ENCODE results near the gene CFAP52. TPM values are rescaled to one million over a fixed set of nuclear protein-coding genes. Genes with fewer than 3 reads are reported as not detected.

The CFAP52 gene
- total RNA-seq, 1 experiment from 2014 or later: not detected

DNA sequence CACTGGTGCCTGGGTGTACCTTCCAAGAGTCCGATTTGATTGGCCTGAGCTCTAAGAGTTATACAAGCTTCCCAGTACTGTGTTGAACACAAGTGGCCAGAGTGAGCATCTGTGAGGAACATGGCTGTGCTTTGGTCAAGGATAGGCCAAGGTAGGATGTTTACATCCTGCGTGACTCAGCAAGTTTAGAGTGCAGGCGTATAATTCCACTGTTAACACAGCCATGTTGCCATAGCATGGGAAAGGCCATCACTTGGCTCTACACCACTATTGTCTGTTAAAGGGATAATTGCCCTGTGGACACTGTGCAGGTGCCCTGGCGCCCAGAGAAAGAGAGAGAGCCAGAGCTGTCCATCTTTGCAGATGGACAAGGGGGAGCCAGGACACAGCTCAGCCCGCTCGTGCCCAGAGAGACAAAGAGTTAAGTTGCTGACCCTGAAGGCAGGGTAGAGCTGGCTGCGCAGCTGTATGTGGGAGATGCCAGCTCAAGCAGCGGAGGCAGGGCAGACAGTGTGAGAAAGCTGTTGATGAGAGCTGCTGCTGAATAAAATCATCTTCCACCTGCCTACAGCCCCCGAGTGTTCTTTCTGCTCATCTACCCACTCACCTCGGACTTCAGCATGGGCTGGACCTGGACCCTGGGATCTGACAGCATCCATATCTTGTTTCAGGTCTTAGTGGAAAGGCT is 11.7 kb downstream of the CFAP52 start:
- Histone ChIP-seq H3K9me3 (ENCODE audit: control insufficient read depth, low read depth, low read length) (no peaks in the 10 kb centered on the region), H2BK20ac (ENCODE audit: low read depth, low read length, poor library complexity, severe bottlenecking) (no peak overlapping the region), H3K4me2 (ENCODE audit: insufficient read depth, insufficient read length, low read length) (no peak overlapping the region), H2BK120ac (ENCODE audit: low read depth, low read length, poor library complexity, severe bottlenecking) (no peak overlapping the region), H2BK15ac (ENCODE audit: low read depth, low read length) (no peak overlapping the region), H4K5ac (ENCODE audit: insufficient read length, low read depth, low read length) (no peak overlapping the region), H2BK5ac (ENCODE audit: insufficient read length, low read length) (no peak overlapping the region), H3K79me1 (ENCODE audit: insufficient read depth, low read depth, low read length, poor library complexity, severe bottlenecking) (no peaks in the 10 kb centered on the region), H3K23ac (ENCODE audit: insufficient read length, low read depth, low read length) (no peak overlapping the region), H3K23me2 (ENCODE audit: insufficient read length, low read depth, low read length, poor library complexity, severe bottlenecking) (no peaks in the 10 kb centered on the region), H3K79me2 (ENCODE audit: insufficient read depth, low read length) (no peaks in the 10 kb centered on the region), H3K27ac (ENCODE audit: insufficient read length, low read depth, low read length) (no peak overlapping the region), H4K20me1 (ENCODE audit: control insufficient read depth, insufficient read depth, insufficient read length) (no peaks in the 10 kb centered on the region), H4K8ac (replicated peaks; ENCODE audit: insufficient read length, low read depth, low read length) (no peak overlapping the region), H3K56ac (ENCODE audit: insufficient read length, low read depth, low read length) (no peak overlapping the region), H3K4ac (ENCODE audit: low read depth, low read length) (no peak overlapping the region), H3K14ac (ENCODE audit: insufficient read depth, low read length) (no peak overlapping the region), H3K9ac (ENCODE audit: extremely low read depth, insufficient read length, low read length) (no peak overlapping the region), H2AFZ (ENCODE audit: low read length) (no peak overlapping the region), H3K18ac (ENCODE audit: insufficient read length, low read depth, low read length) (no peak overlapping the region), H3K4me1 (ENCODE audit: insufficient read depth, low read length) (no peaks in the 10 kb centered on the region), H3T11ph (ENCODE audit: low read length) (no peak overlapping the region), H2BK12ac (ENCODE audit: insufficient read length, low read depth, low read length) (no peak overlapping the region), H2AK5ac (ENCODE audit: insufficient read length, low read length) (no peak overlapping the region), H3K27me3 (ENCODE audit: insufficient read depth, low read length) (no peaks in the 10 kb centered on the region), H4K91ac (ENCODE audit: insufficient read length, low read depth, low read length) (no peak overlapping the region)
- WGBS (ENCODE audit: extremely low coverage, insufficient read length, low lambda C conversion rate): no CpG with 5 or more reads among the region's 10 CpGs
- TF ChIP-seq CTCF (conservative IDR thresholded peaks at IDR 0.05): no peak
- H3K9me3 Mint-ChIP-seq: peaks cover 18 to 19% of the 10 kb centered on the region in 2 experiments
- H3K4me1 Mint-ChIP-seq: no peaks in the 10 kb centered on the region
- no peak for DNase-seq
- no peak overlapping the region for H3K4me3 Mint-ChIP-seq
- peaks cover 3 to 15% (median 4%) of the 10 kb centered on the region in 3 experiments; a peak in 6 of 7 replicates for H3K36me3 Mint-ChIP-seq (ENCODE audit: insufficient read depth in 1 of 3, low read depth in 3 of 3)
- no peak overlapping the region; a peak in 1 of 7 replicates for H3K27ac Mint-ChIP-seq
- peaks cover 3% of the 10 kb centered on the region; the same call in 1 of the 2 replicates for H3K27me3 Mint-ChIP-seq (ENCODE audit: low read depth)

All from H9 (cell line).